ENCODE results near the gene HFM1.
"Not testable (repeated sequence)": the region's sequence is repeated elsewhere in the genome, so short reads cannot be mapped to it uniquely, and the experiment has no call there.

The HFM1 gene

DNA sequence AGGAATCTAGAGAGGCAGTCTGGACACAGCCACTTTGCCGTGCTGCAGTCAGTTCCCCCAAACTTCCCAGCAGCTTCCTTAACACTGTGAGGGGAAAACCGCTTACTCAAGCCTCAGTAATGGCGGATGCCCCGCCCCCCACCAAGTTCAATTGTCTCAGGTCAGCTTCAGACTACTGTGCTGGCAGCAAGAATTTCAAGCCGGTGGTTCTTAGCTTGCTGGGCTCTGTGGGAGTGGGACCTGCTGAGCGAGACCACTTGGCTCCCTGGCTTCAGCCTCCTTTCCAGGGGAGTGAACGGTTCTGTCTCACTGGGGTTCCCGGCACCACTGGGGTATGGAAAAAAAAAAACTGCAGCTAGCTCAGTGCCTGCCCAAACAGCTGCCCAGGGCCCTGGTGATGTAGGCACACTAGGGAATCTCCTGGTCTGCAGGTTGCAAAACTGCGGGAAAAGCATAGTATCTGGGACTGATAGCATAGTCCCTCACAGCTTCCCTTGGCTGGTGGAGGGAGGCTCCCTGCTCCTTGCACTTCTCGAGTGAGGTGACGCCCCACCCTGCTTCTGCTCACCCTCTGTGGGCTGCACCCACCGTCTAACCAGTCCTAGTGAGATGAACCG, 23.7 kb upstream of the HFM1 start:
- TF ChIP-seq, protein P1, sequence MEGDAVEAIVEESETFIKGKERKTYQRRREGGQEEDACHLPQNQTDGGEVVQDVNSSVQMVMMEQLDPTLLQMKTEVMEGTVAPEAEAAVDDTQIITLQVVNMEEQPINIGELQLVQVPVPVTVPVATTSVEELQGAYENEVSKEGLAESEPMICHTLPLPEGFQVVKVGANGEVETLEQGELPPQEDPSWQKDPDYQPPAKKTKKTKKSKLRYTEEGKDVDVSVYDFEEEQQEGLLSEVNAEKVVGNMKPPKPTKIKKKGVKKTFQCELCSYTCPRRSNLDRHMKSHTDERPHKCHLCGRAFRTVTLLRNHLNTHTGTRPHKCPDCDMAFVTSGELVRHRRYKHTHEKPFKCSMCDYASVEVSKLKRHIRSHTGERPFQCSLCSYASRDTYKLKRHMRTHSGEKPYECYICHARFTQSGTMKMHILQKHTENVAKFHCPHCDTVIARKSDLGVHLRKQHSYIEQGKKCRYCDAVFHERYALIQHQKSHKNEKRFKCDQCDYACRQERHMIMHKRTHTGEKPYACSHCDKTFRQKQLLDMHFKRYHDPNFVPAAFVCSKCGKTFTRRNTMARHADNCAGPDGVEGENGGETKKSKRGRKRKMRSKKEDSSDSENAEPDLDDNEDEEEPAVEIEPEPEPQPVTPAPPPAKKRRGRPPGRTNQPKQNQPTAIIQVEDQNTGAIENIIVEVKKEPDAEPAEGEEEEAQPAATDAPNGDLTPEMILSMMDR (IDR thresholded peaks at IDR 0.05; ENCODE audit: low read depth, low read length, missing control alignments) = no peak
- no peak overlapping the region for H3K4me3 ChIP-seq (replicated peaks; ENCODE audit: low read depth, low read length)
- DNase-seq (ENCODE audit: extremely low read depth, low read depth) = no peak

DNA sequence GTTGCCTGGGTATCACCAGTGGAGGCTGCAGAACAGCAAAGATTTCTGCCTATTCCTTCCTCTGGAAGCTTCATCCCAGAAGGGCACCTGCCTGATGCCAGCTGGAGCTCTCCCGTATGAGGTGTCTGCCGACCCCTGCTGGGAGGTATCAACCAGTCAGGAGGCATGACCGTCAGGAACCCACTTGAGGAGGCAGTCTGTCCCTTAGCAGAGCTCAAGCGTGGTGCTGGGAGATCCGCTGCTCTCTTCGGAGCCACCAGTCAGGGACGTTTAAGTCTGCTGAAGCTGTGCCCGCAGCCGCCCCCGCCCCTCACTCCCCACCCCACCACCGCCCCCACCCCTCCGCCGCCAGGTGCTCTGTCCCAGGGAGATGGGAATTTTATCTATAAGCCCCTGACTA, 23.1 kb upstream of the HFM1 start:
- TF ChIP-seq, protein P1 (IDR thresholded peaks at IDR 0.05; ENCODE audit: low read depth, low read length, missing control alignments) = no peak
- DNase-seq (ENCODE audit: extremely low read depth, low read depth) = no peak
- H3K4me3 ChIP-seq (replicated peaks; ENCODE audit: low read depth, low read length) = no peak overlapping the region

GRCh38 chr1:91422523-91422922, 17.9 kb upstream of the HFM1 start:
- not testable (repeated sequence) for DNase-seq (ENCODE audit: extremely low read depth, low read depth); H3K4me3 ChIP-seq (replicated peaks; ENCODE audit: low read depth, low read length)

DNA sequence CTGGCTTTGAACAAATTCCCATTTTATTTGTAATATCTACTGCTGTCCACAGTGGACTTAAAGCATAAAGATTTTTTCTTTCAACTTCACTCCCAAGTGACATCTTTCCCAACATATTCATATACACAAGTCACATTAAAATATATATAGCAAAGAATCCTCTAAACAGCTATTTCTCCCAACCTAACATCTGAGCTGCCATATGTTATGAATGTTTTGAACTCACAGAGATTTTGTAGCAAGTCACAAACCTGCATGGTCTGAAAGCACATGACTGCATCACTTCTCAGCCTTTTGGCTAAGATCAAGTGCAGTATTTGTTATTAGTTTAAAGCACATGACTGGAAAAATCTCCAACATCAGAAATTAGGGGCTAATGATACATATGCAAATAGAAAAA, 7.7 kb upstream of the HFM1 start:
- H3K4me3 ChIP-seq (replicated peaks; ENCODE audit: low read depth, low read length) = no peak overlapping the region
- DNase-seq (ENCODE audit: extremely low read depth, low read depth) = no peak
- TF ChIP-seq, protein P1 (IDR thresholded peaks at IDR 0.05; ENCODE audit: low read depth, low read length, missing control alignments) = no peak

GRCh38 chr1:91406773-91407389, 2.2 kb upstream of the HFM1 start:
- H3K4me3 ChIP-seq (replicated peaks; ENCODE audit: low read depth, low read length) = no peak overlapping the region
- no peak for DNase-seq (ENCODE audit: extremely low read depth, low read depth)
- TF ChIP-seq, protein P1 (IDR thresholded peaks at IDR 0.05; ENCODE audit: low read depth, low read length, missing control alignments) = peak; percentile 10

GRCh38 chr1:91402023-91402422, 2.6 kb downstream of the HFM1 start:
- TF ChIP-seq, protein P1 (IDR thresholded peaks at IDR 0.05; ENCODE audit: low read depth, low read length, missing control alignments) = no peak
- H3K4me3 ChIP-seq (replicated peaks; ENCODE audit: low read depth, low read length) = no peak overlapping the region
- DNase-seq (ENCODE audit: extremely low read depth, low read depth) = no peak

DNA sequence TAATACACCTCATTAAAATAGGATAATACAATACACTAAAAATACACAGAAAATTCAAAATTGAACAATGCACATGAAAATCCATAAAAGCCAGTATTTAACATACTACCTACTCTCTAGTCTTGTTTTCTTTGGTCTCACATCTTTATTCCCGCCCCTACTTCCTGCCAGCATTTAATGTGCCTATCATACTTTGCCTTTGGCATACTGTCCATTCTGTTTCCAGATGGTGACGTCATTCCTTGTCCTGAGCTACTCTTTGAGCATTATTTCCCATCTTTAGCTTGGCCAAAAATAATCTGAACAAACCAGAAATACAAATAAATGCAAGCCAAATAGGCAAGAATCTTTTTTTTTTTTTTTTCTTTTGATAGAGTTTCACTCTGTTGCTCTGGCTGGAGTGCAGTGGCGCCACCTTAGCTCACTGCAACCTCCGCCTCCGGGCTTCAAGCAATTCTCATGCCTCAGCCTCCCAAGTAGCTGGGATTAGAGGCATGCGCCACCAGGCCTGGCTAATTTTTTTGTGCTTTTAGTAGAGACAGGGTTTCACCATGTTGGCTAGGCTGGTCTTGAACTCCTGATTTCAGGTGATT, 4.4 kb downstream of the HFM1 start:
- DNase-seq (ENCODE audit: extremely low read depth, low read depth) = no peak
- TF ChIP-seq, protein P1 (IDR thresholded peaks at IDR 0.05; ENCODE audit: low read depth, low read length, missing control alignments) = no peak
- H3K4me3 ChIP-seq (replicated peaks; ENCODE audit: low read depth, low read length) = no peak overlapping the region

All from HFF-Myc (cell line).